Breast epithelium (tissue), 3 donors: Measurements from ENCODE around the gene RBM26.

Experiments used
- POLR2A ChIP-seq: fragments of 450-650 bp; IDR thresholded peaks from one replicate; pipeline ENCODE4 v1.6.1; 2016; ENCODE audit warnings: antibody characterized with exemption, mild to moderate bottlenecking, moderate library complexity
- POLR2AphosphoS5 ChIP-seq, 3 donors: sonication (generic); formaldehyde crosslinking; IDR thresholded peaks; one replicate each; pipeline ENCODE4 v1.6.1; 2017; ENCODE audit warnings: antibody characterized with exemption in 3 of 3
- TF ChIP-seq, protein P1 (sequence below), 3 donors: fragments of 450-650 bp; IDR thresholded peaks; one replicate each; pipeline ENCODE4 v1.5.1; 2016 to 2017; ENCODE audit warnings: antibody characterized with exemption in 3 of 3, mild to moderate bottlenecking in 3 of 3, moderate library complexity in 3 of 3

- TF ChIP-seq, protein P1, sequence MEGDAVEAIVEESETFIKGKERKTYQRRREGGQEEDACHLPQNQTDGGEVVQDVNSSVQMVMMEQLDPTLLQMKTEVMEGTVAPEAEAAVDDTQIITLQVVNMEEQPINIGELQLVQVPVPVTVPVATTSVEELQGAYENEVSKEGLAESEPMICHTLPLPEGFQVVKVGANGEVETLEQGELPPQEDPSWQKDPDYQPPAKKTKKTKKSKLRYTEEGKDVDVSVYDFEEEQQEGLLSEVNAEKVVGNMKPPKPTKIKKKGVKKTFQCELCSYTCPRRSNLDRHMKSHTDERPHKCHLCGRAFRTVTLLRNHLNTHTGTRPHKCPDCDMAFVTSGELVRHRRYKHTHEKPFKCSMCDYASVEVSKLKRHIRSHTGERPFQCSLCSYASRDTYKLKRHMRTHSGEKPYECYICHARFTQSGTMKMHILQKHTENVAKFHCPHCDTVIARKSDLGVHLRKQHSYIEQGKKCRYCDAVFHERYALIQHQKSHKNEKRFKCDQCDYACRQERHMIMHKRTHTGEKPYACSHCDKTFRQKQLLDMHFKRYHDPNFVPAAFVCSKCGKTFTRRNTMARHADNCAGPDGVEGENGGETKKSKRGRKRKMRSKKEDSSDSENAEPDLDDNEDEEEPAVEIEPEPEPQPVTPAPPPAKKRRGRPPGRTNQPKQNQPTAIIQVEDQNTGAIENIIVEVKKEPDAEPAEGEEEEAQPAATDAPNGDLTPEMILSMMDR (IDR thresholded peaks at IDR 0.05), result no peak
- no peak for TF ChIP-seq POLR2AphosphoS5 (IDR thresholded peaks at IDR 0.05)
- no peak for TF ChIP-seq POLR2A
Observed at GRCh38 chr13:79295906-79296706, 109.9 kb downstream of the RBM26 start.
